IMR-90 (cell line): ENCODE data around the gene MFSD6. TPM values are rescaled to one million over a fixed set of nuclear protein-coding genes. Genes with fewer than 3 reads are reported as not detected.

Experiments
- ATAC-seq: fragments of 200-7000 bp; cut with Tn5 transposase; 2 replicates; pipeline ENCODE4 v1.9.1; 2020; ENCODE audit warnings: low read depth, mild to moderate bottlenecking, moderate library complexity
- BruUV-seq: library from RNA; stranded (reverse); fragments of 400-500 nt; replicated peaks from 2 replicates; lab custom pipeline; 2021; lab: Mats Ljungman, UMichigan
- CTCF ChIA-PET: fragments of 300-600 bp; formaldehyde crosslinking; extraction: SDS; loops from one replicate; lab custom pipeline; 2021; ENCODE audit warnings: antibody characterized with exemption; lab: Yijun Ruan, JAX
- POLR2A ChIA-PET: fragments of 300-600 bp; sonication (Branson Sonifier 250); formaldehyde crosslinking; loops from one replicate; lab custom pipeline; 2022; ENCODE audit warnings: antibody characterized with exemption; ENCODE audit not compliant: unreplicated experiment; lab: Charles Lee
- DNase-seq: peaks from one replicate; pipeline ENCODE4 v3.0.0; 2013
- H2AFZ ChIP-seq: replicated peaks from 2 replicates; pipeline ENCODE3; 2013; ENCODE audit warnings: low read length, mild to moderate bottlenecking; ENCODE audit not compliant: poor library complexity
- H2AK5ac ChIP-seq: 2 replicates; pipeline ENCODE4 v1.6.1; 2013; ENCODE audit warnings: low read depth, low read length, inconsistent platforms
- H2AK9ac ChIP-seq: replicated peaks from 2 replicates; pipeline ENCODE3; 2013; ENCODE audit warnings: mild to moderate bottlenecking, low read depth, low read length, moderate library complexity; ENCODE audit not compliant: poor library complexity
- H2BK120ac ChIP-seq: 2 replicates; pipeline ENCODE4 v1.6.1; 2013; ENCODE audit warnings: low read depth, low read length, inconsistent platforms
- H2BK15ac ChIP-seq: 3 replicates; pipeline ENCODE4 v1.6.1; 2013; ENCODE audit warnings: low read depth, low read length, inconsistent platforms
- H2BK20ac ChIP-seq: 2 replicates; pipeline ENCODE4 v1.6.1; 2013; ENCODE audit warnings: low read depth, mild to moderate bottlenecking, inconsistent platforms, low read length, moderate library complexity
- H2BK5ac ChIP-seq: 2 replicates; pipeline ENCODE4 v1.6.1; 2013; ENCODE audit warnings: mild to moderate bottlenecking, low read depth, low read length, inconsistent platforms; ENCODE audit not compliant: poor library complexity, severe bottlenecking
- H3K14ac ChIP-seq: replicated peaks from 2 replicates; pipeline ENCODE4 v1.6.1; 2013; ENCODE audit warnings: low read depth, low read length, inconsistent platforms
- H3K18ac ChIP-seq: 2 replicates; pipeline ENCODE4 v1.6.1; 2013; ENCODE audit warnings: low read depth, low read length, control low read depth
- H3K23ac ChIP-seq: 2 replicates; pipeline ENCODE4 v1.6.1; 2013; ENCODE audit warnings: low read depth, low read length, inconsistent platforms
- H3K27ac ChIP-seq: 2 replicates; pipeline ENCODE4 v1.5.1; 2013; ENCODE audit warnings: mild to moderate bottlenecking, control low read depth, low read length; ENCODE audit not compliant: insufficient read depth
- H3K27me3 ChIP-seq: 2 replicates; pipeline ENCODE4 v1.6.1; 2013; ENCODE audit warnings: low read length; ENCODE audit not compliant: control insufficient read depth, insufficient read depth
- H3K36me3 ChIP-seq: 2 replicates; pipeline ENCODE4 v1.6.1; 2013; ENCODE audit warnings: low read length, mixed read lengths; ENCODE audit not compliant: control insufficient read depth, insufficient read depth
- H3K4ac ChIP-seq: 2 replicates; pipeline ENCODE4 v1.6.1; 2013; ENCODE audit warnings: low read depth, low read length, inconsistent platforms
- H3K4me1 ChIP-seq: 2 replicates; pipeline ENCODE4 v1.6.1; 2013; ENCODE audit warnings: low read length, mixed read lengths; ENCODE audit not compliant: control insufficient read depth, insufficient read depth
- H3K4me2 ChIP-seq: 2 replicates; pipeline ENCODE4 v1.6.1; 2013; ENCODE audit warnings: low read depth, mild to moderate bottlenecking, control low read depth, low read length, moderate library complexity
- H3K4me3 ChIP-seq: 2 replicates; pipeline ENCODE4 v1.5.1; 2013; ENCODE audit warnings: low read depth, mild to moderate bottlenecking, control low read depth, low read length, moderate library complexity; ENCODE audit not compliant: insufficient read depth
- H3K56ac ChIP-seq: 2 replicates; pipeline ENCODE4 v1.6.1; 2013; ENCODE audit warnings: low read length, inconsistent platforms; ENCODE audit not compliant: insufficient read depth; ENCODE audit errors: extremely low read depth
- H3K79me1 ChIP-seq, 2 experiments: 2 replicates each; pipeline ENCODE4 v1.6.1; 2013; ENCODE audit warnings: low read length in 2 of 2, inconsistent platforms in 1 of 2, low read depth in 1 of 2
- H3K9ac ChIP-seq: 2 replicates; pipeline ENCODE4 v1.6.1; 2013; ENCODE audit warnings: low read depth, low read length, control low read depth
- H3K9me1 ChIP-seq: 2 replicates; pipeline ENCODE4 v1.6.1; 2013; ENCODE audit warnings: low read length, inconsistent platforms; ENCODE audit not compliant: insufficient read depth
- H3K9me3 ChIP-seq: 2 replicates; pipeline ENCODE4 v1.6.1; 2013; ENCODE audit warnings: low read length; ENCODE audit not compliant: control insufficient read depth, insufficient read depth
- H4K20me1 ChIP-seq: 2 replicates; pipeline ENCODE4 v1.6.1; 2013; ENCODE audit warnings: low read length, inconsistent platforms; ENCODE audit not compliant: insufficient read depth
- H4K5ac ChIP-seq: 2 replicates; pipeline ENCODE4 v1.6.1; 2013; ENCODE audit warnings: mild to moderate bottlenecking, low read depth, low read length, control low read depth
- H4K8ac ChIP-seq, 2 experiments: 2 replicates each; pipeline ENCODE4 v1.6.1; 2013; ENCODE audit warnings: low read depth in 2 of 2, low read length in 2 of 2, control low read depth in 1 of 2, inconsistent platforms in 1 of 2
- H4K91ac ChIP-seq: 2 replicates; pipeline ENCODE4 v1.6.1; 2013; ENCODE audit warnings: low read depth, low read length, inconsistent platforms; ENCODE audit not compliant: insufficient read depth
- BHLHE40 ChIP-seq: fragments of 150-350 bp; IDR thresholded peaks from 2 replicates; pipeline ENCODE4 v1.6.1; 2016; ENCODE audit warnings: mild to moderate bottlenecking, low read depth, low read length
- CEBPB ChIP-seq: IDR thresholded peaks from 2 replicates; pipeline ENCODE4 v1.6.1; 2012; ENCODE audit warnings: low read depth, low read length, improper control_type of control experiment
- CTCF ChIP-seq: conservative IDR thresholded peaks from 2 replicates; pipeline ENCODE4 v1.5.1; 2012; ENCODE audit warnings: mild to moderate bottlenecking, low read depth, low read length, improper control_type of control experiment
- ELK1 ChIP-seq: fragments of 150-350 bp; IDR thresholded peaks from 2 replicates; pipeline ENCODE4 v1.6.1; 2016; ENCODE audit warnings: low read depth, mild to moderate bottlenecking, low read length, moderate library complexity, borderline replicate concordance
- FOS ChIP-seq: fragments of 150-350 bp; IDR thresholded peaks from 2 replicates; pipeline ENCODE4 v1.6.1; 2016; ENCODE audit warnings: low read depth, low read length
- MAZ ChIP-seq: IDR thresholded peaks from 2 replicates; pipeline ENCODE4 v1.6.1; 2012; ENCODE audit warnings: low read depth, mild to moderate bottlenecking, low read length, improper control_type of control experiment, moderate library complexity, borderline replicate concordance
- MXI1 ChIP-seq: IDR thresholded peaks from 2 replicates; pipeline ENCODE4 v1.6.1; 2012; ENCODE audit warnings: low read depth, mild to moderate bottlenecking, low read length, moderate library complexity, borderline replicate concordance
- POLR2A ChIP-seq: IDR thresholded peaks from 2 replicates; pipeline ENCODE4 v1.6.1; 2012; ENCODE audit warnings: mild to moderate bottlenecking, low read depth, low read length
- RAD21 ChIP-seq: IDR thresholded peaks from 2 replicates; pipeline ENCODE4 v1.6.1; 2012; ENCODE audit warnings: low read length, improper control_type of control experiment
- SMC3 ChIP-seq: fragments of 150-350 bp; IDR thresholded peaks from 2 replicates; pipeline ENCODE4 v1.6.1; 2016; ENCODE audit warnings: low read depth, mild to moderate bottlenecking, antibody characterized with exemption, low read length, moderate library complexity
- WGBS, 2 experiments: methylation state at CpG; one replicate each; pipeline versions ENCODE4 v1.1.5 to v1.1.7; 2013; ENCODE audit warnings: missing lambda C conversion rate in 2 of 2; ENCODE audit not compliant: insufficient read length in 1 of 2; ENCODE audit errors: extremely low coverage in 2 of 2; 5-methylcytosine and 5-hydroxymethylcytosine counted together
- dilution Hi-C: fragments of 300-500 bp; cut with HindIII; formaldehyde crosslinking; loops from one replicate; pipeline ENCODE4 v1.14.3; 2018; ENCODE audit warnings: low sequenced_read_pairs; ENCODE audit not compliant: unreplicated experiment
- in situ Hi-C: fragments of 300-500 bp; cut with MboI; formaldehyde crosslinking; loops from 3 replicates; pipeline ENCODE4 v1.14.3; 2019; ENCODE audit warnings: low sequenced_read_pairs, inconsistent platforms, mixed read lengths
- intact Hi-C: fragments of 100-400 bp; cut with micrococcal nuclease; formaldehyde crosslinking; loops from 2 replicates; pipeline ENCODE4 v1.10.0; 2022
- polyA plus RNA-seq, 3 experiments: library from polyadenylated mRNA; depleted of rRNA; stranded (reverse); fragments of >200 nt; gene quantifications; 2 replicates each; pipeline ENCODE4 v1.2.3, GENCODE V29; 2012; ENCODE audit warnings: low replicate concordance in 1 of 3
- total RNA-seq: library from RNA; depleted of rRNA; stranded (reverse); fragments of >200 nt; gene quantifications from 2 replicates; pipeline ENCODE4 v1.2.3, GENCODE V29; 2012

Gene MFSD6
- total and polyA plus RNA-seq, 2 of the 4 experiments (the other 2 are of a cell fraction) = 4.2 to 7.7 TPM

- Histone ChIP-seq H3K36me3 (peaks cover 9% of the 10 kb centered on the region), H2AK9ac (no peak overlapping the region), H2AFZ (no peak overlapping the region), H3K79me1 (no peaks in the 10 kb centered on the region), H3K4me1 (peaks cover 2% of the 10 kb centered on the region; the same call in 1 of the 2 replicates), H3K9ac (no peak overlapping the region), H3K27ac (no peak overlapping the region), H4K5ac (no peak overlapping the region), H4K20me1 (no peaks in the 10 kb centered on the region), H3K14ac (no peak overlapping the region), H3K4ac (no peak overlapping the region), H3K18ac (no peak overlapping the region), H2AK5ac (no peak overlapping the region), H2BK15ac (no peak overlapping the region), H3K4me2 (no peak overlapping the region), H3K9me1 (0 out of 2 replicates have a peak, but pooled peaks cover 3% of the 10 kb centered on the region), H4K91ac (no peak overlapping the region), H3K4me3 (no peak overlapping the region), H3K56ac (no peak overlapping the region), H2BK120ac (no peak overlapping the region), H3K9me3 (no peaks in the 10 kb centered on the region), H3K23ac (no peak overlapping the region), H2BK20ac (no peak overlapping the region), H4K8ac (no peak overlapping the region), H3K27me3 (no peaks in the 10 kb centered on the region), H2BK5ac (no peak overlapping the region)
- in situ Hi-C loops (no loop called here), intact Hi-C loops (no loop called here), dilution Hi-C loops (no loop called here)
- ATAC-seq = no peak
- no TSS peak for BruUV-seq
- DNase-seq = no peak
- TF ChIP-seq POLR2A = no peak
- TF ChIP-seq MAZ = no peak
- TF ChIP-seq MXI1 = no peak
- TF ChIP-seq ELK1 = no peak
- no peak for TF ChIP-seq FOS
- no peak for TF ChIP-seq BHLHE40
- TF ChIP-seq CEBPB = no peak
- no peak for TF ChIP-seq RAD21
- no peak for TF ChIP-seq SMC3
- no peak for TF ChIP-seq CTCF
- WGBS, 2 experiments = no CpG with 5 or more reads among the region's 5 CpGs
- ChIA-PET POLR2A (interaction anchor here (0.5 kb wide), 1 partner anchor 35 kb away, joined by 3 read pairs; no protein-coding TSS in a partner anchor), CTCF (interaction anchor here (1.1 kb wide), 1 partner anchor 89 kb away, joined by 3 read pairs; the partner anchor contains the start of gene INPP1)
Measured at GRCh38 chr2:190432567-190433231, 24.5 kb downstream of the MFSD6 start.
